ENCODE results near the gene NTNG1. TPM values are rescaled to one million over a fixed set of nuclear protein-coding genes. Genes with fewer than 3 reads are reported as not detected.

NTNG1 gene
- total RNA-seq, 4 donors from 2014 or later, result 0.78 to 4.2 (median 2.4) TPM

DNA sequence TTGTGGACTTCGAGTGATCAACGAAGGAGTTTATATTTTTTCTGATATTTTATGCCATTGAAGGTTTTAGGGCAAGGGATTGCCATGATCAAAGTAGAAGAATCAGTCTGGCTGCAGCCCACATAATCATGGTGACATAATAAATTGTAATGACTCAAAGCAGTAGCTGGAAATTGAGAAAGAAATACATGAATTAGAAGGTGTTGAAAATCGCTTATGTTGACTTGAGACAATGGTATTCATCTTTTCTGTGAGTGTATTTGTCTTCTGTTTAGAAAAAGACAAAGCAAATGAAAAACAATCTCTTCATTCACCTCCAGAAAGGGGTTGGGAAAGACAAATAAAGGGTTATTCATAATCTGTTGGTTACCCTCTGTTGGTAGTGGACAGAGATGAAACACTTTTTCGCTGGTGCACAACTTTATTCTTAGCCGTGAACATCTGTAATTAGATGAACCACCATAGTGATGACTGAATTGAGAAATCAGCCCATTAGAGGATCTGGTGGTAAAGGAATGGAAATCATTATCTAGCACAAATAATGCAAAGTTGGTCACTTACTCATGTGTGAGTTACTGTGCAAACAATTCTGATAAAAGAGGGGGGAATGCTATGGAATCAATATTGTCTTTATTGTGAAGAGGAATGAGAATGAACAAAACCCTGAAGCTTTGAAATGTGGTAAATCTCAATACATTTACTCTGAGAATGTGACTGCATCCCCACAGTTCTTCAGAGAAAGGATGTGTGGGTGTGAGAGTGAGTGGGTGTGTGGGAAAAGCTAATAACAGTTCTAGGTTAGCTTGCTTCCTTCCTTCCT lies 121.8 kb downstream of the NTNG1 start:
- Histone ChIP-seq H3K27ac (replicated peaks in 1 of 4) (no peak overlapping the region), H3K36me3 (no peaks in the 10 kb centered on the region), H3K4me1 (no peaks in the 10 kb centered on the region), H3K4me3 (no peak overlapping the region), H3K27me3 (no peaks in the 10 kb centered on the region), H3K9me3 (no peaks in the 10 kb centered on the region)
- WGBS, result 93% methylated on average over 5 of the region's 5 CpGs
- DNase-seq (ENCODE audit: extremely low spot score), result no peak
- TF ChIP-seq POLR2A (IDR thresholded peaks at IDR 0.05; ENCODE audit: low read depth), result no peak
- TF ChIP-seq EP300 (IDR thresholded peaks at IDR 0.05), result no peak
- TF ChIP-seq POLR2AphosphoS5 (IDR thresholded peaks at IDR 0.05), result no peak
- TF ChIP-seq, protein P1, sequence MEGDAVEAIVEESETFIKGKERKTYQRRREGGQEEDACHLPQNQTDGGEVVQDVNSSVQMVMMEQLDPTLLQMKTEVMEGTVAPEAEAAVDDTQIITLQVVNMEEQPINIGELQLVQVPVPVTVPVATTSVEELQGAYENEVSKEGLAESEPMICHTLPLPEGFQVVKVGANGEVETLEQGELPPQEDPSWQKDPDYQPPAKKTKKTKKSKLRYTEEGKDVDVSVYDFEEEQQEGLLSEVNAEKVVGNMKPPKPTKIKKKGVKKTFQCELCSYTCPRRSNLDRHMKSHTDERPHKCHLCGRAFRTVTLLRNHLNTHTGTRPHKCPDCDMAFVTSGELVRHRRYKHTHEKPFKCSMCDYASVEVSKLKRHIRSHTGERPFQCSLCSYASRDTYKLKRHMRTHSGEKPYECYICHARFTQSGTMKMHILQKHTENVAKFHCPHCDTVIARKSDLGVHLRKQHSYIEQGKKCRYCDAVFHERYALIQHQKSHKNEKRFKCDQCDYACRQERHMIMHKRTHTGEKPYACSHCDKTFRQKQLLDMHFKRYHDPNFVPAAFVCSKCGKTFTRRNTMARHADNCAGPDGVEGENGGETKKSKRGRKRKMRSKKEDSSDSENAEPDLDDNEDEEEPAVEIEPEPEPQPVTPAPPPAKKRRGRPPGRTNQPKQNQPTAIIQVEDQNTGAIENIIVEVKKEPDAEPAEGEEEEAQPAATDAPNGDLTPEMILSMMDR (IDR thresholded peaks at IDR 0.05), result no peak
- intact Hi-C loops (cut with DNase I), result no loop called here

DNA sequence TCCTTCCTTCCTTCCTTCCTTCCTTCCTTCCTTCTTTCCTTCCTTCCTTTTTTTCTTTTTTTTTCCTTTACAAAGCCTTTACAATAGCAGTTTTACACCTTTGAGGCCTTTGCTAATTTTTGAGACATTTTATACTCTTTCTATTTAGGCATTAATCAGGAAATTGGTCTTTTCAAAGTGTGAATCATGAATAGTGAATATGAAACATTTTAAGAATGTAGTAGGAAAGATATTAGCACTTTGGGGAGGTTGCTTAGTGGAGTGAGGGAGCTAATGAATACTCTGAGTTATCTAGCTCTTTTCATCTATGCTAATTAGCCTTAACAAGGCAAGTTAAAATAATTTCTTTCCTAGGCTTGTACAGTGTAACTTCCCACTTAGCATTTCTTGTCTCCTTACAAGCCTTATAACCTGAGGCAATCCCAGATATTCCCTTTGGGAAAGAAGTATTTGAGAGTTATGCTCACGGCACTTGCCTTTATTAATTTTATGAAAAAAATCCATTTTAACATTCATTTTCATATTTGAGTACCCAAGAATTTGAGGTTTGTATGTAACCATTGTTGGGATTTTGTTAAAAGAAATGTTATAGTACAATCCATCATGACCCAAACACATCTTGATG lies 122.6 kb downstream of the NTNG1 start:
- 81% methylated on average over 1 of the region's 1 CpG for WGBS
- intact Hi-C loops (cut with DNase I), result no loop called here
- Histone ChIP-seq H3K27ac (replicated peaks in 1 of 4) (no peak overlapping the region), H3K4me1 (no peaks in the 10 kb centered on the region), H3K27me3 (no peaks in the 10 kb centered on the region), H3K36me3 (no peaks in the 10 kb centered on the region), H3K9me3 (no peaks in the 10 kb centered on the region), H3K4me3 (no peak overlapping the region)
- no peak for DNase-seq (ENCODE audit: extremely low spot score)
- TF ChIP-seq, protein P1 (IDR thresholded peaks at IDR 0.05), result no peak
- TF ChIP-seq POLR2A (IDR thresholded peaks at IDR 0.05; ENCODE audit: low read depth) (no peak), EP300 (IDR thresholded peaks at IDR 0.05) (no peak), POLR2AphosphoS5 (IDR thresholded peaks at IDR 0.05) (no peak)

DNA sequence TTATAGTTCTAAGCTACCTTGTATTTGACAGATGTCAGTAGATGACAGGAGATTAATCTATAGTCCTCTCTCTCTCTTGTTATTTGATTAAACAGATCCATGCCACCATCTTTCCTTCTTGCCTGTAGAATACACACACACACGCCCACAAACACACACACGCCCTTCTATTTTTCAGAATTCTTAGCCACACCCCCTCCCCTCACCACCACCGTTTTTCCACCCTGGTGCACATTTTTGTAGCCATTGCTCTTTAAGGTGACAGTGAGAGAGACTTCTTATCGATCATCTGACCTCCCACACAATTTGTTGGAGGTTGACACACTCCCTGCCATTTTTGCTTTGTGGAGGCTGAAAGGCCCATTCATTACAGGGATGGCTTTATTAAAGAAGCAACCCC lies 123.2 kb downstream of the NTNG1 start:
- no peaks in the 10 kb centered on the region for H3K9me3 ChIP-seq
- intact Hi-C loops (cut with DNase I), result no loop called here
- H3K4me3 ChIP-seq, result no peak overlapping the region
- H3K36me3 ChIP-seq, result no peaks in the 10 kb centered on the region
- H3K4me1 ChIP-seq, result no peaks in the 10 kb centered on the region
- no peak for DNase-seq (ENCODE audit: extremely low spot score)
- H3K27ac ChIP-seq (replicated peaks in 1 of 4), result no peak overlapping the region
- H3K27me3 ChIP-seq, result no peaks in the 10 kb centered on the region
- 78% methylated on average over 4 of the region's 4 CpGs for WGBS
- TF ChIP-seq EP300 (IDR thresholded peaks at IDR 0.05) (no peak), POLR2AphosphoS5 (IDR thresholded peaks at IDR 0.05) (no peak), POLR2A (IDR thresholded peaks at IDR 0.05; ENCODE audit: low read depth) (no peak)
- TF ChIP-seq, protein P1 (IDR thresholded peaks at IDR 0.05), result no peak

DNA sequence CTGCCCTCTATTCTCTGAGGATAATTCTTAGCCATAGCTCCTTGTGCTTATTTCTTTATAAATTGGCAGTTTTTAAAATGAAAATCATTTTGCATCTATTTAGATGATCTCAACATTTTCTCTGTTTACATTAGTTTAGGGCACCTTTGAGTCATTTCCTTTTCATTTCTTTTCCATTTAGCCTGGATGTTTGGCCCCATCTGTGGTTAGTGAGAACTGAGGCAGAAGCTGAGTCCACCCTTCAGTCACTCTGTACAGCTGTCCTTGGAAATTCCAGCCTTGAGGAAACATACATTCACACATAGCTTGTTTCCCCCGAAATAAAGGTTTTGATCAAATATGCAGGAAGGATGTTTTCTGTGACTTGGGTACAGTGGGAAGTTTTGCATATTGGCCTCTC lies 123.7 kb downstream of the NTNG1 start:
- Histone ChIP-seq H3K27me3 (no peaks in the 10 kb centered on the region), H3K4me1 (no peaks in the 10 kb centered on the region), H3K27ac (replicated peaks in 1 of 4) (no peak overlapping the region), H3K9me3 (no peaks in the 10 kb centered on the region), H3K36me3 (no peaks in the 10 kb centered on the region), H3K4me3 (no peak overlapping the region)
- 75% methylated on average over 1 of the region's 1 CpG for WGBS
- intact Hi-C loops (cut with DNase I), result no loop called here
- no peak for DNase-seq (ENCODE audit: extremely low spot score)
- no peak for TF ChIP-seq POLR2A (IDR thresholded peaks at IDR 0.05; ENCODE audit: low read depth)
- TF ChIP-seq, protein P1 (IDR thresholded peaks at IDR 0.05), result no peak

All from esophagus muscularis mucosa (tissue), 4 donors.